Gastrocnemius medialis (tissue), 4 donors: Measurements from ENCODE around the gene PIAS2. TPM values are rescaled to one million over a fixed set of nuclear protein-coding genes. Genes with fewer than 3 reads are reported as not detected.
A peak's percentile ranks its signal among the peaks of the same experiment; 100 is the strongest.

ENCODE experiments used
- ATAC-seq, 2 donors: fragments of 150-250 bp; one replicate each; pipeline ENCODE4 v1.9.1; 2016
- DNase-seq, 2 donors: peaks; one replicate each; pipeline ENCODE4 v3.0.0-alpha.2; 2019
- H3K27ac ChIP-seq, 4 donors: fragments of 200-600 bp; sonication (generic); 1 replicate in 1 of 4; 2 replicates in 3 of 4; pipeline ENCODE4 v1.5.1; 2016 to 2018; ENCODE audit warnings: mild to moderate bottlenecking in 2 of 4, moderate library complexity in 1 of 4
- H3K27me3 ChIP-seq, 3 donors: fragments of 200-600 bp; sonication (generic) in 2 of 3; 1 replicate in 1 of 3; 2 replicates in 2 of 3; pipeline versions ENCODE4 v1.5.1 to v1.6.0; 2016 to 2019; ENCODE audit warnings: mild to moderate bottlenecking in 1 of 3, moderate library complexity in 1 of 3
- H3K36me3 ChIP-seq, 2 donors: fragments of 200-600 bp; sonication (generic) in 1 of 2; one replicate each; pipeline ENCODE4 v1.5.1; 2017 to 2018
- H3K4me1 ChIP-seq, 2 donors: fragments of 200-600 bp; sonication (generic) in 1 of 2; one replicate each; pipeline ENCODE4 v1.5.1; 2016 to 2017; ENCODE audit warnings: mild to moderate bottlenecking in 2 of 2
- H3K4me3 ChIP-seq, 4 donors: fragments of 200-600 bp; sonication (generic) in 3 of 4; 1 replicate in 1 of 4; 2 replicates in 3 of 4; pipeline ENCODE4 v1.5.1; 2016 to 2019; ENCODE audit warnings: mild to moderate bottlenecking in 2 of 4
- H3K9me3 ChIP-seq, 3 donors: fragments of 200-600 bp; sonication (generic) in 2 of 3; 1 replicate in 1 of 3; 2 replicates in 2 of 3; pipeline ENCODE4 v1.5.1; 2016 to 2019
- POLR2A ChIP-seq, 2 donors: fragments of 450-650 bp; IDR thresholded peaks; one replicate each; pipeline ENCODE4 v1.6.1; 2017; ENCODE audit warnings: antibody characterized with exemption in 2 of 2, mild to moderate bottlenecking in 2 of 2, moderate library complexity in 2 of 2
- in situ Hi-C, 4 donors: fragments of 200-750 bp; cut with MboI; loops; one replicate each; pipeline versions ENCODE4 v1.15.0 to v1.8.0; 2017; ENCODE audit warnings: low sequenced_read_pairs in 4 of 4
- intact Hi-C: fragments of 100-400 bp; cut with DNase I; formaldehyde crosslinking; loops from one replicate; pipeline ENCODE4 v1.15.1; 2023; ENCODE audit warnings: low total_unique reads
- total RNA-seq, 4 donors: library from RNA; depleted of rRNA; stranded (reverse); fragments of >200 nt; gene quantifications; one replicate each; pipeline versions ENCODE4 v1.1.0 to v1.2.3, GENCODE V29; 2016
- TF ChIP-seq, protein P1 (sequence below), 5 experiments: fragments of 450-650 bp in 3 of 5; fragments of 200-600 bp in 2 of 5; sonication (generic) in 2 of 5; IDR thresholded peaks in 4 of 5; conservative IDR thresholded peaks in 1 of 5; 1 replicate in 4 of 5; 2 replicates in 1 of 5; pipeline ENCODE4 v1.5.1; 2016 to 2019; ENCODE audit warnings: antibody characterized with exemption in 5 of 5, mild to moderate bottlenecking in 3 of 5, moderate library complexity in 3 of 5

The PIAS2 gene
- total RNA-seq, 4 donors from 2014 or later, result 14.9 to 41.2 (median 25.1) TPM

GRCh38 chr18:46953195-46953594 lies 35.9 kb upstream of the PIAS2 start:
- no peaks in the 10 kb centered on the region for H3K27me3 ChIP-seq
- H3K9me3 ChIP-seq, result no peaks in the 10 kb centered on the region
- in situ Hi-C loops (no loop called here), intact Hi-C loops (no loop called here)
- ATAC-seq, result peak in 1 of 2 donors; percentile 46
- DNase-seq, result peak in 1 of 2 donors; percentile 29
- H3K36me3 ChIP-seq, result no peaks in the 10 kb centered on the region
- no peak overlapping the region for H3K4me3 ChIP-seq
- TF ChIP-seq, protein P1, sequence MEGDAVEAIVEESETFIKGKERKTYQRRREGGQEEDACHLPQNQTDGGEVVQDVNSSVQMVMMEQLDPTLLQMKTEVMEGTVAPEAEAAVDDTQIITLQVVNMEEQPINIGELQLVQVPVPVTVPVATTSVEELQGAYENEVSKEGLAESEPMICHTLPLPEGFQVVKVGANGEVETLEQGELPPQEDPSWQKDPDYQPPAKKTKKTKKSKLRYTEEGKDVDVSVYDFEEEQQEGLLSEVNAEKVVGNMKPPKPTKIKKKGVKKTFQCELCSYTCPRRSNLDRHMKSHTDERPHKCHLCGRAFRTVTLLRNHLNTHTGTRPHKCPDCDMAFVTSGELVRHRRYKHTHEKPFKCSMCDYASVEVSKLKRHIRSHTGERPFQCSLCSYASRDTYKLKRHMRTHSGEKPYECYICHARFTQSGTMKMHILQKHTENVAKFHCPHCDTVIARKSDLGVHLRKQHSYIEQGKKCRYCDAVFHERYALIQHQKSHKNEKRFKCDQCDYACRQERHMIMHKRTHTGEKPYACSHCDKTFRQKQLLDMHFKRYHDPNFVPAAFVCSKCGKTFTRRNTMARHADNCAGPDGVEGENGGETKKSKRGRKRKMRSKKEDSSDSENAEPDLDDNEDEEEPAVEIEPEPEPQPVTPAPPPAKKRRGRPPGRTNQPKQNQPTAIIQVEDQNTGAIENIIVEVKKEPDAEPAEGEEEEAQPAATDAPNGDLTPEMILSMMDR (IDR thresholded peaks at IDR 0.05 in 4 of 5, conservative IDR thresholded peaks at IDR 0.05 in 1 of 5), result no peak
- TF ChIP-seq POLR2A (IDR thresholded peaks at IDR 0.05), result no peak
- H3K27ac ChIP-seq, result no peak overlapping the region
- H3K4me1 ChIP-seq, result no peaks in the 10 kb centered on the region

GRCh38 chr18:46950064-46950656 lies 32.9 kb upstream of the PIAS2 start:
- Histone ChIP-seq H3K27me3 (no peaks in the 10 kb centered on the region), H3K4me3 (no peak overlapping the region), H3K9me3 (no peaks in the 10 kb centered on the region), H3K36me3 (no peaks in the 10 kb centered on the region), H3K27ac (no peak overlapping the region), H3K4me1 (no peaks in the 10 kb centered on the region)
- in situ Hi-C loops, result no loop called here
- intact Hi-C loops, result no loop called here
- DNase-seq (no peak), ATAC-seq (no peak)
- no peak for TF ChIP-seq POLR2A (IDR thresholded peaks at IDR 0.05)
- TF ChIP-seq, protein P1 (IDR thresholded peaks at IDR 0.05 in 4 of 5, conservative IDR thresholded peaks at IDR 0.05 in 1 of 5), result peak in 1 of 5 experiments; percentile 42

DNA sequence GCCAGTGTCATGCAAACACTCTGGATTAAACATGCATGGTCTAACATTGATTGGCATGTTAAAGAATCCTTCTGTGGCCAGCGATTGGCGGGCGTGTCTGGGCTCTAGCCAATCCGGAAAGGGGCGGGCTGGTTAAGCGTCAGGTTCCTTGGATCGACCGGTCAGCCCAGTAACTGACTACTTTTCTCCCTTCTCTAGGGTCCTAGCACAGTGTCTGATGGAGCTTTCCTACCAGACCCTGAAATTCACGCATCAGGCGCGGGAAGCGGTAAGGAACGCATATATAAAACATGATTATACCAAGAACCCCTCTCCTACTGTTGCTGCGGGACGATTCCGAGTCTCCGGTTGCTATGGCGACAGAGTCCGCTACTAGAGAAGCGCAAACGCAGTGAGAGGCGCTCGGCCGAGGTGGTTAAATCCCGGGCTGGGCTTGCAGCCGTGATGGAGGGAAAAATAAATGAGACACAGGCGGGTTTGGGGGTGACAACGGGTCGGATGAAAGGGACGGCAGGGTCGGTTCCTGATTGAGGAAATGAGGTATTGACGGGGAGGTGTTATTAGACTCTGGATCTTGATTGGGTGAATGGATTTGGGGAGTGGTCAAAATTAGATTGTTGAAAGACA lies 29.5 kb upstream of the PIAS2 start:
- Histone ChIP-seq H3K9me3 (no peaks in the 10 kb centered on the region), H3K27me3 (no peaks in the 10 kb centered on the region), H3K27ac (peak overlapping the region in 1 of 4 donors; percentile 4), H3K4me1 (no peaks in the 10 kb centered on the region), H3K4me3 (peak overlapping the region; percentile 64 to 92 (median 68)), H3K36me3 (no peaks in the 10 kb centered on the region)
- intact Hi-C loops (no loop called here), in situ Hi-C loops (no loop called here)
- TF ChIP-seq, protein P1 (IDR thresholded peaks at IDR 0.05 in 4 of 5, conservative IDR thresholded peaks at IDR 0.05 in 1 of 5), result no peak
- no peak for TF ChIP-seq POLR2A (IDR thresholded peaks at IDR 0.05)
- peak; percentile 87 to 95 for ATAC-seq
- peak; percentile 60 to 69 for DNase-seq

DNA sequence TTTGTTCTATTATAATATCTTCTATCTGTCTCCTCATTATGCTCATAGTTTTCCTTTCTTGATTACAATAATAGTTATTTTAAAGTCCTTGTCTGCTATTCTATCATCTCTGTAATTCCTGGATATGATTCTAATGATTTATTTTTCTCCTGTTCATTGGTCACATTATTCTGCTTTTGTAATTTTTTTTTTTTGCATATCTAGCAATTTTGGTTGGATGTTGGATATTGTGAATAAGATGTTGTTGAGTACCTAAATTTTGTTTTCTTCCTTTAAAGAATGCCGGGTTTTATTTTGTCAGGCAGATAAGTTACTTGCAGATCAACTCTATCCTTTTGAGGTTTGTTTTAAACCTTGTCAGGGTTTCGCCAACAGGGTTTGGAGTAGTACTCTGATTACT lies 25.3 kb upstream of the PIAS2 start:
- Histone ChIP-seq H3K36me3 (no peaks in the 10 kb centered on the region), H3K27ac (no peak overlapping the region), H3K4me3 (no peak overlapping the region), H3K9me3 (no peaks in the 10 kb centered on the region), H3K27me3 (no peaks in the 10 kb centered on the region), H3K4me1 (peaks cover 24 to 28% of the 10 kb centered on the region in 2 donors)
- TF ChIP-seq POLR2A (IDR thresholded peaks at IDR 0.05), result no peak
- TF ChIP-seq, protein P1 (IDR thresholded peaks at IDR 0.05 in 4 of 5, conservative IDR thresholded peaks at IDR 0.05 in 1 of 5), result no peak
- ATAC-seq (no peak), DNase-seq (no peak)
- intact Hi-C loops, result no loop called here
- in situ Hi-C loops, result no loop called here
